ENCODE measurements around the gene PRDM10. TPM values are rescaled to one million over a fixed set of nuclear protein-coding genes. Genes with fewer than 3 reads are reported as not detected.

Gene PRDM10
- total and polyA plus RNA-seq, 10 of the 15 experiments (the other 5 are each of a cell fraction or from before 2014, with no cell fraction given), result 0.93 to 6.2 (median 4.1) TPM

DNA sequence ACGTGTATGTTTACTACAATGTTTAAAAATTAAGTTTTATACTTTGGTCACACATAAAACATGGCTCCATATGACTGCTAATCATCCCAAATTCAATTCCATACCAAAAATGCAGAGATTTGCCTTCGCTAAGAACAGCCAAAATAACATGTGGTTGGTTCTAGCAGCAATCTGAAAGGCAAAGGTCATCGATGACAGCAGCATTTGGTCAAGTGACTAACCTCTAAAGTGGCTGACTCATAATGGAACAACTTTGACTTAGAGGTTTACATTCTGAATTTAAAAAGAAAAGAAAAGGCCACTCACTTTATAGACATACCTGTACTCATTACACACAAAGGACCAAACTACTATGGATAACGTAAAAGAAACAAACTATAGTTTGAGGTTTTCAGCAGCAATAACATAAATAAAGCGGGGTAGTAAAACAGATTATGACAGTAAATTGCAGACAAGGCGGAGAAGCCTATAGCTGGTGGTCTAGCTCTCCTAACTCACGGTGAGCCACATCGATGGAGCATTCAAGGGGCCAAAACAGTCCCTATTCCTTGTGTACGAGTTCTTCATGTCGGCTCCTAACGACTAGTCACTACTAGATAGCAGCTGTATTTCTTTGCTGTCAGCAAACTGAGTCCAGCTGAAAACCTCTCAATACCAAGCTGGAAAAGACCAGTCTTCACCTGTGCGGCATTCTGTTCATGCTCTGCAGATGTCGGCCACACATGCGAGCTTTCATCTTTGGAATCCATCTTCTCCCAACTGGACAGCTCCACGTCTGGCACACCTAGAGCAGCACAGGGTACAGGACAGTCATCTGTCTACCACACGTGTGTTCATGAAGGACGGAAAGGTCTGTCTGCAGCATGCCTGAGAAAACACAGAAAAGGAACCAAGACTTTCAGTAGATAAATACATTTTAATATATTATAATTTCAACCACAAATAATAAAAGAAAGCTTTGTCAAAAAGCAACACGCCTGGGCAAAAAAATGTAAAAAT, 42.1 kb downstream of the PRDM10 start (continued):
- TF ChIP-seq NFXL1 (IDR thresholded peaks at IDR 0.05; ENCODE audit: borderline replicate concordance) (no peak), NR2C1 (IDR thresholded peaks at IDR 0.05) (peak; percentile 30; the same call in 1 of the 2 replicates), BCL11A (IDR thresholded peaks at IDR 0.05; ENCODE audit: low read depth, low read length) (peak; percentile 74), ZZZ3 (IDR thresholded peaks at IDR 0.05; ENCODE audit: control insufficient read depth, insufficient read length, low read depth) (no peak), SP1 (IDR thresholded peaks at IDR 0.05; ENCODE audit: low read depth, low read length) (no peak), MEF2A (IDR thresholded peaks at IDR 0.05; ENCODE audit: insufficient read depth, low read depth, low read length) (0 out of 2 replicates have a peak, but pooled peaks have one; percentile 35), JUND (IDR thresholded peaks at IDR 0.05; ENCODE audit: low read depth, low read length) (peak; percentile 78), HDAC6 (IDR thresholded peaks at IDR 0.05; ENCODE audit: unreplicated experiment) (no peak), NFIC (IDR thresholded peaks at IDR 0.05; ENCODE audit: low read depth, low read length) (peak; percentile 74; the same call in 1 of the 2 replicates), SMAD1 (IDR thresholded peaks at IDR 0.05; ENCODE audit: low read depth, partially characterized antibody) (no peak), GATAD2B (conservative IDR thresholded peaks at IDR 0.05; ENCODE audit: low read depth) (no peak), MXI1 (IDR thresholded peaks at IDR 0.05; ENCODE audit: low read depth, low read length) (no peak; the same call in 1 of the 2 replicates), EED (IDR thresholded peaks at IDR 0.05; ENCODE audit: low read depth) (no peak), KAT2A (conservative IDR thresholded peaks at IDR 0.05; ENCODE audit: control insufficient read depth, low read depth, low read length) (no peak), DPF2 (IDR thresholded peaks at IDR 0.05) (peak; percentile 68), KLF5 (IDR thresholded peaks at IDR 0.05; ENCODE audit: partially characterized antibody) (no peak)
- TF ChIP-seq, protein P1, sequence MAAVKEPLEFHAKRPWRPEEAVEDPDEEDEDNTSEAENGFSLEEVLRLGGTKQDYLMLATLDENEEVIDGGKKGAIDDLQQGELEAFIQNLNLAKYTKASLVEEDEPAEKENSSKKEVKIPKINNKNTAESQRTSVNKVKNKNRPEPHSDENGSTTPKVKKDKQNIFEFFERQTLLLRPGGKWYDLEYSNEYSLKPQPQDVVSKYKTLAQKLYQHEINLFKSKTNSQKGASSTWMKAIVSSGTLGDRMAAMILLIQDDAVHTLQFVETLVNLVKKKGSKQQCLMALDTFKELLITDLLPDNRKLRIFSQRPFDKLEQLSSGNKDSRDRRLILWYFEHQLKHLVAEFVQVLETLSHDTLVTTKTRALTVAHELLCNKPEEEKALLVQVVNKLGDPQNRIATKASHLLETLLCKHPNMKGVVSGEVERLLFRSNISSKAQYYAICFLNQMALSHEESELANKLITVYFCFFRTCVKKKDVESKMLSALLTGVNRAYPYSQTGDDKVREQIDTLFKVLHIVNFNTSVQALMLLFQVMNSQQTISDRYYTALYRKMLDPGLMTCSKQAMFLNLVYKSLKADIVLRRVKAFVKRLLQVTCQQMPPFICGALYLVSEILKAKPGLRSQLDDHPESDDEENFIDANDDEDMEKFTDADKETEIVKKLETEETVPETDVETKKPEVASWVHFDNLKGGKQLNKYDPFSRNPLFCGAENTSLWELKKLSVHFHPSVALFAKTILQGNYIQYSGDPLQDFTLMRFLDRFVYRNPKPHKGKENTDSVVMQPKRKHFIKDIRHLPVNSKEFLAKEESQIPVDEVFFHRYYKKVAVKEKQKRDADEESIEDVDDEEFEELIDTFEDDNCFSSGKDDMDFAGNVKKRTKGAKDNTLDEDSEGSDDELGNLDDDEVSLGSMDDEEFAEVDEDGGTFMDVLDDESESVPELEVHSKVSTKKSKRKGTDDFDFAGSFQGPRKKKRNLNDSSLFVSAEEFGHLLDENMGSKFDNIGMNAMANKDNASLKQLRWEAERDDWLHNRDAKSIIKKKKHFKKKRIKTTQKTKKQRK (IDR thresholded peaks at IDR 0.05; ENCODE audit: low read depth, low read length), result no peak
- TF ChIP-seq, protein P2, sequence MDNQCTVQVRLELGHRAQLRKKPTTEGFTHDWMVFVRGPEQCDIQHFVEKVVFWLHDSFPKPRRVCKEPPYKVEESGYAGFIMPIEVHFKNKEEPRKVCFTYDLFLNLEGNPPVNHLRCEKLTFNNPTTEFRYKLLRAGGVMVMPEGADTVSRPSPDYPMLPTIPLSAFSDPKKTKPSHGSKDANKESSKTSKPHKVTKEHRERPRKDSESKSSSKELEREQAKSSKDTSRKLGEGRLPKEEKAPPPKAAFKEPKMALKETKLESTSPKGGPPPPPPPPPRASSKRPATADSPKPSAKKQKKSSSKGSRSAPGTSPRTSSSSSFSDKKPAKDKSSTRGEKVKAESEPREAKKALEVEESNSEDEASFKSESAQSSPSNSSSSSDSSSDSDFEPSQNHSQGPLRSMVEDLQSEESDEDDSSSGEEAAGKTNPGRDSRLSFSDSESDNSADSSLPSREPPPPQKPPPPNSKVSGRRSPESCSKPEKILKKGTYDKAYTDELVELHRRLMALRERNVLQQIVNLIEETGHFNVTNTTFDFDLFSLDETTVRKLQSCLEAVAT (IDR thresholded peaks at IDR 0.05), result peak; percentile 25; the same call in 1 of the 2 replicates
- TF ChIP-seq, protein P3, sequence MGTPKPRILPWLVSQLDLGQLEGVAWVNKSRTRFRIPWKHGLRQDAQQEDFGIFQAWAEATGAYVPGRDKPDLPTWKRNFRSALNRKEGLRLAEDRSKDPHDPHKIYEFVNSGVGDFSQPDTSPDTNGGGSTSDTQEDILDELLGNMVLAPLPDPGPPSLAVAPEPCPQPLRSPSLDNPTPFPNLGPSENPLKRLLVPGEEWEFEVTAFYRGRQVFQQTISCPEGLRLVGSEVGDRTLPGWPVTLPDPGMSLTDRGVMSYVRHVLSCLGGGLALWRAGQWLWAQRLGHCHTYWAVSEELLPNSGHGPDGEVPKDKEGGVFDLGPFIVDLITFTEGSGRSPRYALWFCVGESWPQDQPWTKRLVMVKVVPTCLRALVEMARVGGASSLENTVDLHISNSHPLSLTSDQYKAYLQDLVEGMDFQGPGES (IDR thresholded peaks at IDR 0.05), result no peak
- TF ChIP-seq, protein P4, sequence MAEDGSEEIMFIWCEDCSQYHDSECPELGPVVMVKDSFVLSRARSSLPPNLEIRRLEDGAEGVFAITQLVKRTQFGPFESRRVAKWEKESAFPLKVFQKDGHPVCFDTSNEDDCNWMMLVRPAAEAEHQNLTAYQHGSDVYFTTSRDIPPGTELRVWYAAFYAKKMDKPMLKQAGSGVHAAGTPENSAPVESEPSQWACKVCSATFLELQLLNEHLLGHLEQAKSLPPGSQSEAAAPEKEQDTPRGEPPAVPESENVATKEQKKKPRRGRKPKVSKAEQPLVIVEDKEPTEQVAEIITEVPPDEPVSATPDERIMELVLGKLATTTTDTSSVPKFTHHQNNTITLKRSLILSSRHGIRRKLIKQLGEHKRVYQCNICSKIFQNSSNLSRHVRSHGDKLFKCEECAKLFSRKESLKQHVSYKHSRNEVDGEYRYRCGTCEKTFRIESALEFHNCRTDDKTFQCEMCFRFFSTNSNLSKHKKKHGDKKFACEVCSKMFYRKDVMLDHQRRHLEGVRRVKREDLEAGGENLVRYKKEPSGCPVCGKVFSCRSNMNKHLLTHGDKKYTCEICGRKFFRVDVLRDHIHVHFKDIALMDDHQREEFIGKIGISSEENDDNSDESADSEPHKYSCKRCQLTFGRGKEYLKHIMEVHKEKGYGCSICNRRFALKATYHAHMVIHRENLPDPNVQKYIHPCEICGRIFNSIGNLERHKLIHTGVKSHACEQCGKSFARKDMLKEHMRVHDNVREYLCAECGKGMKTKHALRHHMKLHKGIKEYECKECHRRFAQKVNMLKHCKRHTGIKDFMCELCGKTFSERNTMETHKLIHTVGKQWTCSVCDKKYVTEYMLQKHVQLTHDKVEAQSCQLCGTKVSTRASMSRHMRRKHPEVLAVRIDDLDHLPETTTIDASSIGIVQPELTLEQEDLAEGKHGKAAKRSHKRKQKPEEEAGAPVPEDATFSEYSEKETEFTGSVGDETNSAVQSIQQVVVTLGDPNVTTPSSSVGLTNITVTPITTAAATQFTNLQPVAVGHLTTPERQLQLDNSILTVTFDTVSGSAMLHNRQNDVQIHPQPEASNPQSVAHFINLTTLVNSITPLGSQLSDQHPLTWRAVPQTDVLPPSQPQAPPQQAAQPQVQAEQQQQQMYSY (CRISPR knock-in tag; IDR thresholded peaks at IDR 0.05), result no peak

Data from GM12878 (cell line).